Esophagus muscularis mucosa (tissue), 4 donors: Measurements from ENCODE around the gene DLX6. TPM values are rescaled to one million over a fixed set of nuclear protein-coding genes. Genes with fewer than 3 reads are reported as not detected.
"Not testable (repeated sequence)": the region's sequence is repeated elsewhere in the genome, so short reads cannot be mapped to it uniquely, and the experiment has no call there.

Source experiments
- DNase-seq: peaks from one replicate; pipeline ENCODE4 v3.0.0-alpha.2; 2017; ENCODE audit errors: extremely low spot score
- H3K27ac ChIP-seq, 4 donors: fragments of 200-600 bp; sonication (generic); replicated peaks in 1 of 4; 1 replicate in 3 of 4; 2 replicates in 1 of 4; pipeline ENCODE4 v1.5.1; 2016 to 2019; ENCODE audit warnings: mild to moderate bottlenecking in 1 of 4
- H3K27me3 ChIP-seq, 4 donors: fragments of 200-600 bp; sonication (generic); one replicate each; pipeline versions ENCODE4 v1.5.1 to v1.6.0; 2016 to 2019
- H3K36me3 ChIP-seq, 4 donors: fragments of 200-600 bp; sonication (generic); one replicate each; pipeline ENCODE4 v1.5.1; 2016 to 2019
- H3K4me1 ChIP-seq, 4 donors: fragments of 200-600 bp; sonication (generic); one replicate each; pipeline ENCODE4 v1.5.1; 2016 to 2019
- H3K4me3 ChIP-seq, 4 donors: fragments of 200-600 bp; sonication (generic); 1 replicate in 2 of 4; 2 replicates in 2 of 4; pipeline ENCODE4 v1.5.1; 2016 to 2019; ENCODE audit warnings: mild to moderate bottlenecking in 4 of 4, moderate library complexity in 1 of 4
- H3K9me3 ChIP-seq, 4 donors: fragments of 200-600 bp; sonication (generic); 1 replicate in 3 of 4; 2 replicates in 1 of 4; pipeline ENCODE4 v1.5.1; 2016 to 2019
- EP300 ChIP-seq: sonication (generic); formaldehyde crosslinking; IDR thresholded peaks from one replicate; pipeline ENCODE4 v1.6.1; 2017; ENCODE audit warnings: antibody characterized with exemption
- POLR2A ChIP-seq: fragments of 450-650 bp; IDR thresholded peaks from one replicate; pipeline ENCODE4 v1.6.1; 2017; ENCODE audit warnings: antibody characterized with exemption, moderate library complexity, mild to moderate bottlenecking, low read depth
- POLR2AphosphoS5 ChIP-seq, 2 donors: sonication (generic); formaldehyde crosslinking; IDR thresholded peaks; one replicate each; pipeline ENCODE4 v1.6.1; 2017; ENCODE audit warnings: antibody characterized with exemption in 2 of 2
- WGBS: methylation state at CpG from one replicate; pipeline ENCODE4 v1.1.5; 2018; 5-methylcytosine and 5-hydroxymethylcytosine counted together
- intact Hi-C: fragments of 100-400 bp; cut with DNase I; formaldehyde crosslinking; loops from one replicate; pipeline ENCODE4 v1.15.1; 2023
- total RNA-seq, 4 donors: library from RNA; depleted of rRNA; stranded (reverse); fragments of >200 nt; gene quantifications; one replicate each; pipeline versions ENCODE4 v1.1.0 to v1.2.1, GENCODE V29; 2016
- TF ChIP-seq, protein P1 (sequence below), 3 experiments: fragments of 200-600 bp in 2 of 3; fragments of 450-650 bp in 1 of 3; sonication (generic) in 2 of 3; IDR thresholded peaks; one replicate each; pipeline ENCODE4 v1.5.1; 2017 to 2019; ENCODE audit warnings: antibody characterized with exemption in 3 of 3, mild to moderate bottlenecking in 2 of 3, moderate library complexity in 1 of 3

The DLX6 gene
- total RNA-seq, 4 donors from 2014 or later = not detected

DNA sequence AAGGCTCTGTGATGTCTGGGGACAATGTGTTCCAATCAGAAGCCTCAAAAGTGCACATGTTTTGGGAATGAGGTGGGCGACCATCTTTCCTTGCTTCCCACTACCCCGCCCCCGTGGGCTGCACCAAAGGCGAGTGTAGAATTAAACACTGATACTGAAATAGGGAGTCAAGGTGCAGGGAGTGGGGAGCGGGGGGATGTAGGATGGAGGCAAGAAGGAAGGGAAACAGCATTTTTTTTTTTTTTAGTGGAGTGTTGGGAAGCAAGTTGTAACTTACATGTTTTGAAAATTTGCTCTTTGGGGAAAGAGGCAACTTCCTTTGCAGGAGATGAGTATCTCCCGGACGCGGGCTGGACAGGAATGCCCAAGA, 19.8 kb downstream of the DLX6 start:
- WGBS = 26% methylated on average over 8 of the region's 8 CpGs
- TF ChIP-seq EP300 (no peak), POLR2A (no peak), POLR2AphosphoS5 (IDR thresholded peaks at IDR 0.05) (no peak)
- TF ChIP-seq, protein P1, sequence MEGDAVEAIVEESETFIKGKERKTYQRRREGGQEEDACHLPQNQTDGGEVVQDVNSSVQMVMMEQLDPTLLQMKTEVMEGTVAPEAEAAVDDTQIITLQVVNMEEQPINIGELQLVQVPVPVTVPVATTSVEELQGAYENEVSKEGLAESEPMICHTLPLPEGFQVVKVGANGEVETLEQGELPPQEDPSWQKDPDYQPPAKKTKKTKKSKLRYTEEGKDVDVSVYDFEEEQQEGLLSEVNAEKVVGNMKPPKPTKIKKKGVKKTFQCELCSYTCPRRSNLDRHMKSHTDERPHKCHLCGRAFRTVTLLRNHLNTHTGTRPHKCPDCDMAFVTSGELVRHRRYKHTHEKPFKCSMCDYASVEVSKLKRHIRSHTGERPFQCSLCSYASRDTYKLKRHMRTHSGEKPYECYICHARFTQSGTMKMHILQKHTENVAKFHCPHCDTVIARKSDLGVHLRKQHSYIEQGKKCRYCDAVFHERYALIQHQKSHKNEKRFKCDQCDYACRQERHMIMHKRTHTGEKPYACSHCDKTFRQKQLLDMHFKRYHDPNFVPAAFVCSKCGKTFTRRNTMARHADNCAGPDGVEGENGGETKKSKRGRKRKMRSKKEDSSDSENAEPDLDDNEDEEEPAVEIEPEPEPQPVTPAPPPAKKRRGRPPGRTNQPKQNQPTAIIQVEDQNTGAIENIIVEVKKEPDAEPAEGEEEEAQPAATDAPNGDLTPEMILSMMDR (IDR thresholded peaks at IDR 0.05) = no peak
- no peaks in the 10 kb centered on the region for H3K36me3 ChIP-seq
- peak overlapping the region; percentile 39 to 48 (median 42) for H3K4me3 ChIP-seq
- H3K27ac ChIP-seq = no peak overlapping the region
- H3K4me1 ChIP-seq = peaks cover 33 to 72% (median 63%) of the 10 kb centered on the region in 4 donors
- H3K9me3 ChIP-seq = no peaks in the 10 kb centered on the region
- intact Hi-C loops = loop anchor here (5.0 kb wide), 1 partner anchor 948 kb away; no protein-coding TSS in a partner anchor
- no peak for DNase-seq
- H3K27me3 ChIP-seq = peaks cover 4 to 88% (median 55%) of the 10 kb centered on the region in 4 donors

DNA sequence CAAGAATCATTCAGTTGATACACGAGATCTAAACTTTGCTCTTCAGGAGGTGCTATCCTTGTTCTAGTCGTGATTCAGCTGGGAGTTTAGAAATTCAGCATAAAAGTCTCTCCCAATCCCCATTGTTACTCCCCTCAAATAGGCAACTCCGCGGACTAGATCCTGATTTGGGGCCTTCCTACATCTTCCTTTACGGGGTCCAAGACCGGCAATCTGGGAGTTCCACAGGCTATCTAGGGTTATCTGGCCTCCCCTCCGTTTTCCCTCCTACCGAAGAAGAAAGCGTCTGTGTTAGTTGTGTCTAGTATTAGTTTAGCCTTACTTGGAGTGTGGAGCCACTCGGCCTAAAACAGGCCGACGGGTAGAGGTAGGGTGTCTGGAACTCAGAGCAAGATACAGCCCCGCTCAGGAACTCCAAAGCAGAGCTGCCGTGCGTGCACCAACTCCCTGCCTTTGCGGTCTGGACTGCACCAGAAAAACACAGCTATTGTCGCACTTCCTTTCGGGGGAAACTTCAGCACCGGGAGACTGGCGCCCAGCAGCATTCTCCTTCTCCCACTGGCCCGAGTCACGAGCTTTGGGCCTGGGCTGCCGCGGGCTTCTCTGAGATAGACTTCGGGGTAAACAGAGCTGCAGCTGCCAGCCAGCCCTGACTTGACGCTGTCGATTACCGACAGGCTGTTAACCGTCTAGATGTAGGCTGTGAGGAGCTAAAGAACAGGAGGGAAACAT, 20.8 kb downstream of the DLX6 start:
- Histone ChIP-seq H3K27ac (no peak overlapping the region), H3K4me1 (peaks cover 27 to 65% (median 57%) of the 10 kb centered on the region in 4 donors), H3K4me3 (peak overlapping the region; percentile 47 to 53 (median 50)), H3K36me3 (no peaks in the 10 kb centered on the region), H3K9me3 (no peaks in the 10 kb centered on the region), H3K27me3 (peaks cover under 1 to 86% (median 47%) of the 10 kb centered on the region in 4 donors)
- WGBS = 25% methylated on average over 28 of the region's 29 CpGs
- DNase-seq = peak; percentile 90
- TF ChIP-seq POLR2AphosphoS5 (IDR thresholded peaks at IDR 0.05) (no peak), EP300 (no peak), POLR2A (no peak)
- TF ChIP-seq, protein P1 (IDR thresholded peaks at IDR 0.05) = no peak
- intact Hi-C loops = loop anchor here (2.0 to 5.0 kb wide), 2 partner anchors 949 to 1109 kb away; no protein-coding TSS in a partner anchor

DNA sequence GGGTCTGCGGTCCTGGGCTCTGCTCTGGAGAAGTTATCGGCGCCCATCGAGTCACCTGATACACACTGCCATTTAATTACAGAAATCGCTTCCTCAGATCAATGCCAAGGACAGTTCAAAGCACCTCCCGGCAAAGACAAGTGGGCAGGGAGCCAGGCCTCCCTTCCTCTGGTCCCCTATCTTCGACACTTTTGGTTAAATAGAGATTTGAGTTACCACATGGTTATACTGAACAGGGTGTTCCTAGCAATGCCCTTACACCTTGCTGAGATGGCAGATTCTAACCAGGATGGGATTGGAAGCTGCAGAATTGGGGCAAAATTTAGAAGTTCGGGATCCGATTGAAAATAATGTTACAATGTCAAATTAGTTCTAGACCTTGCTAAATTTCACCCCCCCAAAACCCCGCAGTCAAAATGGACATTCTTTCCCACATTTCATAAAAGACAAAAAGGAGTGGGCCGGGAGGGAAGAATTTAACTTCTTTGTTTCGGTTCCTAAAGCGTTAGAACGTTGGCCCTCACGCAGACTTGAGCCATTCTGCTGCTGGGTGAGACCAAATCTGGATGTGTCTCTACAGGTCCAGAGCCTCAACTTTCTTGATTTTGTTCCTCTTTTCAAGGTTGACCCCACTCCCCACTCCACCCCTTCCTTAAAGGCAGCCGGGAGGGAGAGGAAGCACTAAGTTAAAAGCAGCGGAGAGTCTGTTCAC, 21.5 kb downstream of the DLX6 start:
- H3K36me3 ChIP-seq = no peaks in the 10 kb centered on the region
- no peak overlapping the region for H3K27ac ChIP-seq
- H3K4me3 ChIP-seq = peak overlapping the region; percentile 47 to 53 (median 50)
- 22% methylated on average over 17 of the region's 17 CpGs for WGBS
- peaks cover 21 to 58% (median 50%) of the 10 kb centered on the region in 4 donors for H3K4me1 ChIP-seq
- no peaks in the 10 kb centered on the region for H3K9me3 ChIP-seq
- no peak for DNase-seq
- TF ChIP-seq, protein P1 (IDR thresholded peaks at IDR 0.05) = no peak
- TF ChIP-seq POLR2A (no peak), EP300 (no peak), POLR2AphosphoS5 (IDR thresholded peaks at IDR 0.05) (no peak)
- H3K27me3 ChIP-seq = peaks cover 0 to 85% (median 40%) of the 10 kb centered on the region in 4 donors
- intact Hi-C loops = loop anchor here (2.0 to 5.0 kb wide), 2 partner anchors 950 to 1110 kb away; no protein-coding TSS in a partner anchor

DNA sequence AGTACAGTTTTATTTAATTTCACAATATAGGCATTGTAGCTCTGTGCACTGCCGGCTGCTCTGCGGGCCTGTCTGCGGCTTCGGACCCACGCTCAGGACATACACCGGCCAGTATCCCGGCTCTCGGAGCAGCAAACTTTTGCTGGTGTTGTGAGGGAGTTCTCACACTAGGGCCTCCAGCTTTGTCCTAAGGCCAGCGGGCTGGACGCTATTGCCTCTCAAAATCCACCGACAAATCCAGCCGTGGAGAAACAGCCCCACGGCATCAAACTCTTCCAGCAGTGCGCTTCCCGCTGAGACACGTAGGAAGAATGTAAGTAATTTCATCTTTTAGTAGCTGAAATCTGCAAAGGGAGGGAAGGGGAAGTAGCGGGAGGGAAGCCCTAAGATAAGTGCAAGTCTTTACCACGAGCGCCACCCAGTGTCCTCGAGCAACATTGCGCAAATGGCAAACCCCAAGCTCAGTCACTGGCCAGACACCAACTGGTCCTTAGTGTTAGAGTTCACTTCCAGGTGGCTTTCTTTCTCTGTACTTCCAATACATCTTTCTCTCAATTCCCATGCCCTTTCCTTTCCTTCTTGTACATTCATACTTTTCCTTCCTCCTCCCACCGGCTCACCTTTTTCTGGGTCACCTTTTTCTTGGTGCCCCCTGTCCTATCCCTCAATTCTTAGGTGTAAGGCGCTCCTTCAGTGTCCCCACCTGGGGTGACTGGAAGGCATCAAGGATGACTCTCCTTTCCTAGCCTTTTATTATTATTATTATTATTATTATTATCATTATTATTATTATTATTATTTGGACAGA, 22.3 kb downstream of the DLX6 start:
- TF ChIP-seq EP300 = no peak
- TF ChIP-seq POLR2AphosphoS5 (IDR thresholded peaks at IDR 0.05) = peak in 1 of 2 donors; percentile 16
- no peak for TF ChIP-seq POLR2A
- TF ChIP-seq, protein P1 (IDR thresholded peaks at IDR 0.05) = peak; percentile 69 to 82 (median 82)
- WGBS = 10% methylated on average over 9 of the region's 23 CpGs
- H3K4me1 ChIP-seq = peaks cover 21 to 51% (median 42%) of the 10 kb centered on the region in 4 donors
- peaks cover 0 to 84% (median 35%) of the 10 kb centered on the region in 4 donors for H3K27me3 ChIP-seq
- no peak overlapping the region for H3K27ac ChIP-seq
- H3K9me3 ChIP-seq = no peaks in the 10 kb centered on the region
- H3K4me3 ChIP-seq = peak overlapping the region; percentile 47 to 53 (median 50)
- intact Hi-C loops = loop anchor here (2.0 to 5.0 kb wide), 2 partner anchors 950 to 1111 kb away; no protein-coding TSS in a partner anchor
- H3K36me3 ChIP-seq = no peaks in the 10 kb centered on the region
- DNase-seq = peak; percentile 92

DNA sequence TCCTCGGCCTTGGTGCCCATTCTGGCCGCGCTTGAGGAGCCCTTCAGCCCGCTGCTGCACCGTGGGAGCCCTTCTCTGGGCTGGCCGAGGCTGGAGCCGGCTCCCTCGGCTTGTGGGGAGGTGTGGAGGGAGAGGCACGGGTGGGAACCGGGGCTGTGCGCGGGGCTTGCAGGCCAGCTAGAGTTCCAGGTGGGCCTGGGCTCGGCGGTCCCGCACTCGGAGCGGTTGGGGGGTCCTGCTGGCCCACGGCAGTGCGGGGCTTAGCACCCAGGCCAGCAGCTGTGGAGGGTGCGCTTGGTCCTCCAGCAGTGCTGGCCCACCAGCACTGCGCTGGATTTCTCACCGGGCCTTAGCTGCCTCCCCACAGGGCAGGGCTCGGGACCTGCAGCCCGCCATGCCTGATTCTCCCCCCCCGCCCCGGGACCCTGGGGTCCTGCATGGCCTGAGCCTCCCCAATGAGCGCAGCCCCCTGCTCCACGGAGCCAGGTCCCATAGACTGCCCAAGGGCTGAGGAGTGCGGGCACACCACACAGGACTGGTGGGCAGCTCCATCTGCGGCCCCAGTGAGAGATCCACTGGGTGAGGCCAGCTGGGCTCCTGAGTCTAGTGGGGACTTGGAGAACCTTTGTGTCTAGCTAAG, 29.0 kb downstream of the DLX6 start:
- H3K9me3 ChIP-seq, H3K36me3 ChIP-seq, H3K27ac ChIP-seq, intact Hi-C loops, H3K4me1 ChIP-seq, H3K4me3 ChIP-seq, DNase-seq: not testable (repeated sequence)
- peaks cover 0 to 53% (median 0%) of the 10 kb centered on the region in 4 donors for H3K27me3 ChIP-seq
- WGBS = 88% methylated on average over 17 of the region's 30 CpGs
